Vagina (tissue), 2 donors: ENCODE results near the gene BCKDK. TPM values are rescaled to one million over a fixed set of nuclear protein-coding genes. Genes with fewer than 3 reads are reported as not detected.

Experiments
- DNase-seq, 2 donors: peaks; one replicate each; pipeline ENCODE4 v3.0.0-alpha.2; 2017; ENCODE audit errors: extremely low spot score in 2 of 2
- H3K27ac ChIP-seq: fragments of 200-600 bp; sonication (generic); one replicate; pipeline ENCODE4 v1.5.1; 2019
- H3K27me3 ChIP-seq: fragments of 200-600 bp; sonication (generic); one replicate; pipeline ENCODE4 v1.5.1; 2019
- H3K36me3 ChIP-seq, 2 donors: fragments of 200-600 bp; sonication (generic); one replicate each; pipeline ENCODE4 v1.5.1; 2017 to 2019
- H3K4me1 ChIP-seq: fragments of 200-600 bp; sonication (generic); one replicate; pipeline ENCODE4 v1.5.1; 2019
- H3K4me3 ChIP-seq, 2 donors: fragments of 200-600 bp; sonication (generic); 1 replicate in 1 of 2; 2 replicates in 1 of 2; pipeline ENCODE4 v1.5.1; 2016 to 2019
- H3K9me3 ChIP-seq: fragments of 200-600 bp; sonication (generic); one replicate; pipeline ENCODE4 v1.5.1; 2019
- CTCF ChIP-seq, 3 experiments: fragments of 450-650 bp in 2 of 3; fragments of 200-600 bp in 1 of 3; sonication (generic) in 1 of 3; IDR thresholded peaks; one replicate each; pipeline ENCODE4 v1.5.1; 2017 to 2019; ENCODE audit warnings: antibody characterized with exemption in 3 of 3, mild to moderate bottlenecking in 2 of 3, moderate library complexity in 2 of 3
- POLR2A ChIP-seq, 2 donors: fragments of 450-650 bp; IDR thresholded peaks; one replicate each; pipeline ENCODE4 v1.6.1; 2017; ENCODE audit warnings: antibody characterized with exemption in 2 of 2, mild to moderate bottlenecking in 2 of 2, moderate library complexity in 2 of 2
- POLR2AphosphoS5 ChIP-seq, 2 donors: sonication (generic); formaldehyde crosslinking; IDR thresholded peaks; one replicate each; pipeline ENCODE4 v1.9.0; 2017; ENCODE audit warnings: antibody characterized with exemption in 2 of 2, mild to moderate bottlenecking in 2 of 2, low read depth in 1 of 2; ENCODE audit not compliant: insufficient read depth in 1 of 2
- intact Hi-C: fragments of 100-400 bp; cut with DNase I; formaldehyde crosslinking; loops from one replicate; pipeline ENCODE4 v1.15.1; 2023
- total RNA-seq: library from RNA; depleted of rRNA; stranded (reverse); fragments of >200 nt; gene quantifications from one replicate; pipeline ENCODE4 v1.2.3, GENCODE V29; 2016

The BCKDK gene
- total RNA-seq, 1 donor from 2014 or later, result 48.9 TPM

DNA sequence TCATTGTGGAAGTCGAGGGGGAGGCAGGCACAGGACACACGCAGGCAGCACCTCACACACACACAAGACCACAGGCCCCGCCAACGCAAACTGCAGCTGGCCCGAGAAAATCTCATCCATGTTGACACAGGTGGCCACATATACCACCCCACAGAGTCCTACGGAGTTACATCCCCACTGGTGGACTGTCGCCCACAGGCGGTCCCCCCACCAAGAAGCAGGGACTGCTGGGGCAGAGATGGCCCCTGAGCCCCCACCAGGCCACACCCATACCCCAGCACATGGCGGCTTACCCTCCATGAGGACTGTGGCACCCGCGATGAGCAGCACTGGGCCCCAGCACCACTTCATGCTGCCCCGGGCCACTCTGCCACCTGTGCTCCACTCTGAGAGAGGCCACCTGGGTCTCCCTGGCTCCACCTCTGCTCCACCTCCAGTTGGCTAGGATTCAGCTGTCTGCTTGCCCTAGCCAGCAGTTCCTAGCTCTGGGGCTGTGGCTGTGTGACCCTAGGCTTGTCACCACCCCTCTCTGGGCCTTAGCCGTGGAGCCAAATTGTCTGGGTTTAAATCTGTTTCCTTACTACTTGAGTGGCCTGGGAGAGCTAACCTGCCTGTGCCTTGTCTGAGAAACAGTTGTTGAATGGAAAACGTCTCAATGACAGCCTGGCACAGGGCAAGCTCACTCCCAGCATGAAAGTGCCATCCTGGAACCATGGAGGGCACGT lies 19.6 kb upstream of the BCKDK start, which contains the start of gene PRSS53:
TSS of gene PRSS53 (minus strand) at position 485 of the 725 bp plus-strand sequence. CDS start at position 351, 134 bp downstream.
- intact Hi-C loops, result loop anchor here (10.0 kb wide), 1 partner anchor 56 kb away; no protein-coding TSS in a partner anchor
- TF ChIP-seq POLR2AphosphoS5 (IDR thresholded peaks at IDR 0.05; ENCODE audit: insufficient read depth in 1 of 2, low read depth in 1 of 2), result no peak
- no peak for TF ChIP-seq CTCF (IDR thresholded peaks at IDR 0.05)
- no peak for TF ChIP-seq POLR2A (IDR thresholded peaks at IDR 0.05)
- peaks cover 11% of the 10 kb centered on the region for H3K4me1 ChIP-seq
- H3K36me3 ChIP-seq, result peaks cover 0 to 21% of the 10 kb centered on the region in 2 donors
- H3K4me3 ChIP-seq, result no peak within 1 kb of the TSS
- H3K9me3 ChIP-seq, result no peaks in the 10 kb centered on the region
- no peaks in the 10 kb centered on the region for H3K27me3 ChIP-seq
- no peak within 1 kb of the TSS for H3K27ac ChIP-seq
- DNase-seq, result no peak

DNA sequence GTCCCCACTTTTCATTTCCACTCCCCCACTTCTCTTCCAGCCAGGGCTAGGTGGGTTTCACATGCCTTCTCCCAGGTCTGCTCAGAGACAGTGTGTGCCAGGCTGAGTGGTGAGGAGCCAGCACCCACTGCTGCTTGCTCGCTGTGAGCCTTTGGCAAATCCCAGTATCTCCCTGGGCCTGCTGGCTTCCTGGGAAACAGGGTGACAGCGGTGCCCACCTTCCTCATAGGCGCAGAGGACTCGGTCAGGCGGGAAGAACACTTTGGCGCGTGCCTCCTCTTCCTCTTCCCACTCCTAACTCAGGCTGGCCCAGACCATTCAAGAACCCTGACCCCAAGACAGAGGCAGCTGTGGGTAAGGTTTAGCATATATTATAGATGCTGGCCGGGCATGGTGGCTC lies 19.0 kb upstream of the BCKDK start:
- Histone ChIP-seq H3K4me1 (peaks cover 17% of the 10 kb centered on the region), H3K9me3 (no peaks in the 10 kb centered on the region), H3K27me3 (no peaks in the 10 kb centered on the region), H3K27ac (no peak overlapping the region), H3K4me3 (no peak overlapping the region), H3K36me3 (peaks cover 0 to 18% of the 10 kb centered on the region in 2 donors)
- intact Hi-C loops, result loop anchor here (10.0 kb wide), 1 partner anchor 56 kb away; no protein-coding TSS in a partner anchor
- TF ChIP-seq CTCF (IDR thresholded peaks at IDR 0.05), result no peak
- no peak for TF ChIP-seq POLR2AphosphoS5 (IDR thresholded peaks at IDR 0.05; ENCODE audit: insufficient read depth in 1 of 2, low read depth in 1 of 2)
- TF ChIP-seq POLR2A (IDR thresholded peaks at IDR 0.05), result no peak
- no peak for DNase-seq

GRCh38 chr16:31090540-31090939 lies 17.6 kb upstream of the BCKDK start:
- Histone ChIP-seq H3K27ac (no peak overlapping the region), H3K4me3 (no peak overlapping the region), H3K27me3 (no peaks in the 10 kb centered on the region), H3K4me1 (peaks cover 17% of the 10 kb centered on the region), H3K36me3 (peaks cover 0 to 12% of the 10 kb centered on the region in 2 donors), H3K9me3 (no peaks in the 10 kb centered on the region)
- intact Hi-C loops, result no loop called here
- no peak for DNase-seq
- TF ChIP-seq POLR2AphosphoS5 (IDR thresholded peaks at IDR 0.05; ENCODE audit: insufficient read depth in 1 of 2, low read depth in 1 of 2) (no peak), POLR2A (IDR thresholded peaks at IDR 0.05) (no peak), CTCF (IDR thresholded peaks at IDR 0.05) (no peak)

DNA sequence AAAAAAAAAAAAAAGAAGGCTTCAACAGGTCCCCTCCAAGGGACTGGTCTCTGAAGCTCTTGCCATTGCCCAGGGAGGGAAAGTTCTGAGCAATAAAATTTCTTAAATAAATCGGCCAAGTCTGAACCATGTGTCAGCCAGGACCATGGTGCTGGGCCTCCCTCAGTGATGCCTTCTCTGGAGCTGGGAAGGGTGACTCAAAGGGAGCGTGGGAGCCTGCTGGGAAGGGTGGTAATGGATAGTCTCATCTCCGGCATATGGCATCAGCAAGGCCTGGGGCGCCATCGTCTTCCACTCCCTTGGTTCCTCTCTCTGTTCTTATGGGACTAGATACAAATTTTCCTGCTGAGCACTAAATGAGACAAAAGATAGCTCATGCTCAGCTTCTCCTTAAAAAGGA lies 15.9 kb upstream of the BCKDK start:
- TF ChIP-seq CTCF (IDR thresholded peaks at IDR 0.05), result no peak
- TF ChIP-seq POLR2A (IDR thresholded peaks at IDR 0.05), result no peak
- TF ChIP-seq POLR2AphosphoS5 (IDR thresholded peaks at IDR 0.05; ENCODE audit: insufficient read depth in 1 of 2, low read depth in 1 of 2), result no peak
- peaks cover 17% of the 10 kb centered on the region for H3K4me1 ChIP-seq
- H3K36me3 ChIP-seq, result peaks cover 0 to 10% of the 10 kb centered on the region in 2 donors
- no peaks in the 10 kb centered on the region for H3K9me3 ChIP-seq
- no peak overlapping the region for H3K4me3 ChIP-seq
- no peak for DNase-seq
- no peak overlapping the region for H3K27ac ChIP-seq
- no peaks in the 10 kb centered on the region for H3K27me3 ChIP-seq
- intact Hi-C loops, result no loop called here

GRCh38 chr16:31093132-31093703 lies 15.0 kb upstream of the BCKDK start:
- TF ChIP-seq POLR2AphosphoS5 (IDR thresholded peaks at IDR 0.05; ENCODE audit: insufficient read depth in 1 of 2, low read depth in 1 of 2) (no peak), CTCF (IDR thresholded peaks at IDR 0.05) (no peak), POLR2A (IDR thresholded peaks at IDR 0.05) (no peak)
- Histone ChIP-seq H3K9me3 (no peaks in the 10 kb centered on the region), H3K4me1 (peaks cover 17% of the 10 kb centered on the region), H3K27ac (no peak overlapping the region), H3K36me3 (peaks cover 0 to 7% of the 10 kb centered on the region in 2 donors), H3K27me3 (no peaks in the 10 kb centered on the region), H3K4me3 (peak overlapping the region; percentile 80 to 94)
- no peak for DNase-seq
- intact Hi-C loops, result no loop called here
